GM12878 (cell line): ENCODE measurements around the gene RNU1-3. TPM values are rescaled to one million over a fixed set of nuclear protein-coding genes. Genes with fewer than 3 reads are reported as not detected.

Source experiments
- ATAC-seq: fragments of 200-7000 bp; cut with Tn5 transposase; 3 replicates; pipeline ENCODE4 v1.9.1; 2020; ENCODE audit warnings: mild to moderate bottlenecking, moderate library complexity
- BruUV-seq: library from RNA; stranded (reverse); fragments of 400-500 nt; replicated peaks from 2 replicates; lab custom pipeline; 2021; lab: Mats Ljungman, UMichigan
- CTCF ChIA-PET: fragments of 300-600 bp; sonication (Branson Sonifier 250); formaldehyde crosslinking; extraction: SDS; loops from one replicate; lab custom pipeline; 2021; ENCODE audit warnings: inconsistent platforms; lab: Yijun Ruan, JAX
- POLR2A ChIA-PET: fragments of 350-600 bp; formaldehyde crosslinking; extraction: SDS; loops from one replicate; lab custom pipeline; 2021; ENCODE audit warnings: inconsistent platforms; lab: Charles Lee
- RAD21 ChIA-PET: fragments of 300-600 bp; sonication (Branson Sonifier 250); formaldehyde crosslinking; loops from one replicate; lab custom pipeline; 2023; ENCODE audit warnings: antibody characterized with exemption; ENCODE audit not compliant: unreplicated experiment; lab: Charles Lee
- SMC1A ChIA-PET: fragments of 300-600 bp; sonication (Branson Sonifier 250); formaldehyde crosslinking; loops from one replicate; lab custom pipeline; 2023; ENCODE audit not compliant: unreplicated experiment, uncharacterized antibody; lab: Charles Lee
- DNase-seq: peaks from one replicate; pipeline ENCODE4 v3.0.0-alpha.2; 2011; ENCODE audit warnings: low read depth, low spot score
- FAIRE-seq: peaks from 3 replicates; lab custom pipeline; 2011; peaks lifted over from hg19 to GRCh38; lab: Jason Lieb, UNC
- H2AFZ ChIP-seq: 2 replicates; pipeline ENCODE4 v1.6.0; 2011; ENCODE audit warnings: low read depth, low read length, control low read depth; ENCODE audit not compliant: control insufficient read depth
- H3K27ac ChIP-seq: 2 replicates; pipeline ENCODE4 v1.5.1; 2011; ENCODE audit warnings: control low read depth; ENCODE audit not compliant: control insufficient read depth, insufficient read depth
- H3K27me3 ChIP-seq, 2 experiments: replicated peaks in 1 of 2; 2 replicates each; pipeline versions ENCODE4 v1.6.0 to v1.6.1; 2011; ENCODE audit warnings: low read length in 1 of 2; ENCODE audit not compliant: control insufficient read depth in 2 of 2, insufficient read depth in 2 of 2
- H3K36me3 ChIP-seq, 2 experiments: 2 replicates each; pipeline ENCODE4 v1.5.1; 2011; ENCODE audit warnings: low read length in 1 of 2; ENCODE audit not compliant: control insufficient read depth in 2 of 2, insufficient read depth in 2 of 2
- H3K4me1 ChIP-seq: 2 replicates; pipeline ENCODE4 v1.6.1; 2011; ENCODE audit warnings: mild to moderate bottlenecking, low read length, moderate library complexity, mixed read lengths; ENCODE audit not compliant: control insufficient read depth, insufficient read depth
- H3K4me2 ChIP-seq: 2 replicates; pipeline ENCODE4 v1.6.0; 2011; ENCODE audit warnings: control low read depth; ENCODE audit not compliant: control insufficient read depth, insufficient read depth
- H3K4me3 ChIP-seq: fragments of 200-600 bp; sonication (generic); 2 replicates; pipeline ENCODE4 v1.5.1; 2016
- H3K79me2 ChIP-seq: 2 replicates; pipeline ENCODE4 v1.6.0; 2011; ENCODE audit warnings: low read length; ENCODE audit not compliant: control insufficient read depth, insufficient read depth
- H3K9ac ChIP-seq: 2 replicates; pipeline ENCODE4 v1.8.0; 2011; ENCODE audit warnings: low read length, control low read depth, mixed read lengths; ENCODE audit not compliant: control insufficient read depth, insufficient read depth
- H3K9me3 ChIP-seq: replicated peaks from 3 replicates; pipeline ENCODE4 v1.5.1; 2011; ENCODE audit warnings: mild to moderate bottlenecking, low read length; ENCODE audit not compliant: control insufficient read depth, insufficient read depth
- H4K20me1 ChIP-seq: 2 replicates; pipeline ENCODE4 v1.6.0; 2011; ENCODE audit not compliant: control insufficient read depth, insufficient read depth
- BCLAF1 ChIP-seq: fragments of 450-650 bp; IDR thresholded peaks from 2 replicates; pipeline ENCODE4 v1.6.1; 2017; ENCODE audit warnings: antibody characterized with exemption, mild to moderate bottlenecking, moderate library complexity
- NR2C2 ChIP-seq: IDR thresholded peaks from 2 replicates; pipeline ENCODE4 v1.6.1; 2011; ENCODE audit warnings: borderline replicate concordance, low read depth; ENCODE audit not compliant: control insufficient read depth, insufficient read length
- POLR2A ChIP-seq: IDR thresholded peaks from 2 replicates; pipeline ENCODE4 v1.6.1; 2011; ENCODE audit warnings: low read depth, mild to moderate bottlenecking, low read length
- WGBS: methylation state at CpG from one replicate; pipeline ENCODE4 v1.1.6; 2016; ENCODE audit warnings: low lambda C conversion rate; ENCODE audit not compliant: insufficient replicate concordance, insufficient coverage; ENCODE audit errors: missing lambda C conversion rate; 5-methylcytosine and 5-hydroxymethylcytosine counted together
- in situ Hi-C: fragments of 300-500 bp; cut with MboI; formaldehyde crosslinking; loops from 9 replicates; pipeline ENCODE4 v1.14.3; 2018; ENCODE audit warnings: mixed read lengths
- intact Hi-C: fragments of 100-400 bp; cut with micrococcal nuclease; formaldehyde crosslinking; loops from one replicate; pipeline ENCODE4 v1.14.2; 2022; ENCODE audit not compliant: unreplicated experiment
- polyA plus RNA-seq, 11 experiments: library from polyadenylated mRNA; depleted of rRNA in 4 of 11; unstranded in 6 of 11; stranded (reverse) in 5 of 11; fragments of >200 nt; fragmentation: Nextera tagmentation in 4 of 11; fragmentation: Illumina TruSeq in 1 of 11; extraction: Ambion mirVana in 4 of 11; extraction: Trizol in 1 of 11; gene quantifications; 1 replicate in 1 of 11; 2 replicates in 10 of 11; pipeline versions ENCODE4 v1.2.1 to v1.2.3, GENCODE V29; 2011 to 2016; ENCODE audit warnings: inconsistent platforms in 2 of 11, missing spikeins in 2 of 11, low read depth in 1 of 11
- total RNA-seq, 4 experiments: library from RNA; depleted of rRNA in 3 of 4; stranded (reverse); fragments of >200 nt in 3 of 4; fragmentation: Illumina TruSeq in 1 of 4; extraction: Trizol in 1 of 4; gene quantifications; 2 replicates each; pipeline versions ENCODE4 v1.2.1 to v1.2.3, GENCODE V29; 2013 to 2021

The RNU1-3 gene
- total and polyA plus RNA-seq, 10 of the 15 experiments (the other 5 are each of a cell fraction or from before 2014, with no cell fraction given) = under 0.01 to 20,946 (median 4.7) TPM; not detected in 2

GRCh38 chr1:16625497-16626408 is 41.0 kb downstream of the RNU1-3 start:
- no peaks in the 10 kb centered on the region for H3K9me3 ChIP-seq
- POLR2A ChIA-PET = no interaction called here
- H3K4me2 ChIP-seq = no peak overlapping the region
- no peak for DNase-seq
- no peak overlapping the region for H3K4me3 ChIP-seq
- SMC1A ChIA-PET = interaction anchor here (1.6 kb wide), 1 partner anchor 9 kb away, joined by 5 read pairs; no protein-coding TSS in a partner anchor
- no peak for FAIRE-seq
- CTCF ChIA-PET = interaction anchor here (0.6 to 1.9 kb wide), 5 partner anchors 9 to 92 kb away, joined by 3 to 8 read pairs (median 4); no protein-coding TSS in a partner anchor
- no peaks in the 10 kb centered on the region for H4K20me1 ChIP-seq
- no peak overlapping the region for H3K27ac ChIP-seq
- BruUV-seq = no TSS peak
- peaks cover 9 to 35% of the 10 kb centered on the region in 2 experiments; a peak in 3 of 4 replicates for H3K36me3 ChIP-seq
- H3K9ac ChIP-seq = no peak overlapping the region
- 87% methylated on average over 25 of the region's 25 CpGs for WGBS
- H3K79me2 ChIP-seq = no peaks in the 10 kb centered on the region
- RAD21 ChIA-PET = interaction anchor here (1.2 kb wide), 1 partner anchor 10 kb away, joined by 3 read pairs; no protein-coding TSS in a partner anchor
- no peaks in the 10 kb centered on the region for H3K27me3 ChIP-seq
- no peak for ATAC-seq
- no peaks in the 10 kb centered on the region for H3K4me1 ChIP-seq
- peak; percentile 30 for TF ChIP-seq NR2C2
- TF ChIP-seq BCLAF1 = no peak
- peak; percentile 39; the same call in 1 of the 2 replicates for TF ChIP-seq POLR2A
- H2AFZ ChIP-seq = no peak overlapping the region
- intact Hi-C loops (no loop called here), in situ Hi-C loops (loop anchor here (5.0 kb wide), 1 partner anchor 422 kb away; no protein-coding TSS in a partner anchor)
